HG02981 (cell line): ENCODE measurements around the gene LRRC10.
"Not testable (repeated sequence)": the region's sequence is repeated elsewhere in the genome, so short reads cannot be mapped to it uniquely, and the experiment has no call there.

Experiments used
- ATAC-seq: cut with Tn5 transposase; IDR thresholded peaks from one replicate; pipeline ENCODE4 v1.9.1; 2021; ENCODE audit warnings: mild to moderate bottlenecking, moderate library complexity; ENCODE audit not compliant: unreplicated experiment

Gene LRRC10

GRCh38 chr12:69620077-69620476 is 9.4 kb upstream of the LRRC10 start:
- ATAC-seq = no peak

- ATAC-seq = no peak
Measured at GRCh38 chr12:69619050-69619449, 8.3 kb upstream of the LRRC10 start.

- ATAC-seq = no peak
Measured at GRCh38 chr12:69616025-69616424, 5.3 kb upstream of the LRRC10 start.

GRCh38 chr12:69613351-69613750 is 2.6 kb upstream of the LRRC10 start:
- no peak for ATAC-seq

- no peak for ATAC-seq
Measured at GRCh38 chr12:69610126-69610525, 581 bp downstream of the LRRC10 start.

- ATAC-seq = no peak
Measured at GRCh38 chr12:69608114-69608513, 2.6 kb downstream of the LRRC10 start.

GRCh38 chr12:69604275-69604674 is 6.4 kb downstream of the LRRC10 start:
- not testable (repeated sequence) for ATAC-seq

GRCh38 chr12:69603556-69603955 is 7.2 kb downstream of the LRRC10 start:
- ATAC-seq = not testable (repeated sequence)

- ATAC-seq = no peak
Measured at GRCh38 chr12:69602954-69603353, 7.8 kb downstream of the LRRC10 start.

- no peak for ATAC-seq
Measured at GRCh38 chr12:69601962-69602685, 8.6 kb downstream of the LRRC10 start.

- ATAC-seq = no peak
Measured at GRCh38 chr12:69600804-69601203, 9.9 kb downstream of the LRRC10 start.

GRCh38 chr12:69598174-69598753 is 12.4 kb downstream of the LRRC10 start:
- no peak for ATAC-seq

GRCh38 chr12:69595689-69596088 is 15.0 kb downstream of the LRRC10 start:
- ATAC-seq = no peak

- ATAC-seq = no peak
Measured at GRCh38 chr12:69589082-69589481, 21.6 kb downstream of the LRRC10 start.

GRCh38 chr12:69588527-69588926 is 22.2 kb downstream of the LRRC10 start:
- ATAC-seq = no peak

- peak; percentile 95 for ATAC-seq
Measured at GRCh38 chr12:69585189-69586062, 25.3 kb downstream of the LRRC10 start, which contains the start of gene CCT2. TSS of gene CCT2 (plus strand) at chr12:69585459. CDS start at chr12:69585522, 63 bp downstream.

- ATAC-seq = no peak
Measured at GRCh38 chr12:69583203-69583602, 27.5 kb downstream of the LRRC10 start.

- ATAC-seq = no peak
Measured at GRCh38 chr12:69580074-69580473, 30.6 kb downstream of the LRRC10 start.

- ATAC-seq = no peak
Measured at GRCh38 chr12:69579029-69579428, 31.7 kb downstream of the LRRC10 start.

GRCh38 chr12:69578283-69578682 is 32.4 kb downstream of the LRRC10 start:
- no peak for ATAC-seq

- ATAC-seq = no peak
Measured at GRCh38 chr12:69575346-69575745, 35.4 kb downstream of the LRRC10 start.
